AG09319 (cell line): Measurements from ENCODE around the gene APOBEC3A.
"Not testable (repeated sequence)": the region's sequence is repeated elsewhere in the genome, so short reads cannot be mapped to it uniquely, and the experiment has no call there.

Source experiments
- DNase-seq: peaks from one replicate; pipeline ENCODE4 v3.0.0-alpha.2; 2010; ENCODE audit warnings: low read depth; ENCODE audit errors: extremely low read depth
- CTCF ChIP-seq: IDR thresholded peaks from 2 replicates; pipeline ENCODE4 v1.5.1; 2011; ENCODE audit warnings: low read depth, mild to moderate bottlenecking, inconsistent platforms, low read length, moderate library complexity

Gene APOBEC3A

DNA sequence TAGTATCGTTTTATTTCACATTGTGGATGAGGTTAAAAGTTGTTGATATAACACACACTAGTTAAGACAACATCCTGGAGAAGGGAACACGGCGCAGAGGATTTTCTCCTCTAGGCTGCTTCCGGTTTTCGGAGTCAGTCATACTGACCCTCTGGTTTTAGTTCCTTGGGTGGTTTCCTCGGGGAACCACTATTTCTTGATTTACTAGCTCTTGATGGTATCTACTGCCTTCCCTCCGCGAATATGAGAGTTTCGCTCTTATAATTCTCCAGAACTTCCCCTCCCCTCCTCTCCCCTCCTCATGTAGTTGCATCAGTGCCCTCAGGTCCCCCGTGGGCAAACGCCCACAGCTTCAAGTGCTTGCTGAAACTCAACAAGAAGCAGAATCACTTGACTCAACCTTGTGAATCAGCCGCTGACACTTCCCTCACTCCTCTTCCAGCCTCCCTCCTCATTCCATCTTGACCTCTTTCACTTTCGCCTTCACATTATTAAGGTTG, 15.9 kb upstream of the APOBEC3A start:
- no peak for TF ChIP-seq CTCF

GRCh38 chr22:38942702-38943101, 14.7 kb upstream of the APOBEC3A start:
- no peak for TF ChIP-seq CTCF
- no peak for DNase-seq

More for the DNA sequence above, 15.9 kb upstream of the APOBEC3A start:
- no peak for DNase-seq

GRCh38 chr22:38943201-38943600, 14.2 kb upstream of the APOBEC3A start:
- no peak; the same call in 1 of the 2 replicates for TF ChIP-seq CTCF
- no peak for DNase-seq

GRCh38 chr22:38943882-38944281, 13.5 kb upstream of the APOBEC3A start:
- no peak for DNase-seq
- no peak for TF ChIP-seq CTCF

DNA sequence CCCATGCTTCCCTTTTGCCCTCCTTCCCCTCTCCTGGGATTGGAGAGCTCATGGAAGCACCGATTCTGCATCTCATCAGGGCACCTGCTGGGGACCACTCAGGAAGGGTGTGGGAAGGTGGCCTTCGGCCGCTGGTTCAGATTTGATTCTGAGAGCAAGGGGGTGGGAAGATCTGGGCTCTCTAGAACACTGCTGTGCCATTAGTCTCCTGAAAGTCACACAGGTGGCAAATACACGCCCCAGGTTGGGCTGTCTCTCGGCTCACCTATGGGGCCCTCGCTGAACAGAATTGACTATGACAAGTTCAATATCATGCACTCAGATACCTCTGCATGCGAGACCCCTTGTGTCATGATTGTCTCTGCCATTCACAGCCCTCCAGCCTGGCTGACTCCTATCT, 12.8 kb upstream of the APOBEC3A start:
- no peak for TF ChIP-seq CTCF
- no peak for DNase-seq

- DNase-seq, result not testable (repeated sequence)
Measured at GRCh38 chr22:38945706-38946338, 11.6 kb upstream of the APOBEC3A start.

DNA sequence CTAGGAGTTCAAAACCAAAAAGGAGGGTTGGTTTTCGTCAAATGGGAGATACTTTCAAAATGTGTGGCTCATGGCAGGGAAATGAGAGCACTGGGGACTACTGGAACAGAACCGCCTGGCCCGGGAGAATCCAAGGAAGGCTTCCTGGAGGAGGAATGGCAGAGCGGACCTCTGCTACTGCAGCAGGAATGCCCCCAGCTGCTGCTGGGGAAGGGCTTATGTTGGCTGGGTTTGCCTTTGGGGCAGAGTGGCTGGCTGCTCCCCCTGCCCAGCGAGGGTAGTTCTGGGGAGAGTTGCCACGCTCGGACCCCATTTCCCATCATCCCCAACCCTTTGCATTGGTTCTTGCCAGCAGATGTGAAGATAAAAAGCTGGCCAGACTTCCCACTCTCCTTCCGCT, 10.6 kb upstream of the APOBEC3A start:
- no peak for DNase-seq

More for the DNA sequence above, 10.6 kb upstream of the APOBEC3A start:
- TF ChIP-seq CTCF, result no peak
